GM12865 (cell line): Measurements from ENCODE around the gene VGLL4.

Experiments
- DNase-seq: peaks from one replicate; pipeline ENCODE4 v3.0.0; 2010; ENCODE audit warnings: low read depth
- H3K4me3 ChIP-seq: 2 replicates; pipeline ENCODE4 v1.5.1; 2011; ENCODE audit warnings: mild to moderate bottlenecking, low read depth, low read length, control low read depth
- CTCF ChIP-seq: IDR thresholded peaks from 2 replicates; pipeline ENCODE4 v1.5.1; 2011; ENCODE audit warnings: low read length, control low read depth, low read depth, inconsistent platforms; ENCODE audit not compliant: insufficient read depth; ENCODE audit errors: missing control alignments

Gene VGLL4

DNA sequence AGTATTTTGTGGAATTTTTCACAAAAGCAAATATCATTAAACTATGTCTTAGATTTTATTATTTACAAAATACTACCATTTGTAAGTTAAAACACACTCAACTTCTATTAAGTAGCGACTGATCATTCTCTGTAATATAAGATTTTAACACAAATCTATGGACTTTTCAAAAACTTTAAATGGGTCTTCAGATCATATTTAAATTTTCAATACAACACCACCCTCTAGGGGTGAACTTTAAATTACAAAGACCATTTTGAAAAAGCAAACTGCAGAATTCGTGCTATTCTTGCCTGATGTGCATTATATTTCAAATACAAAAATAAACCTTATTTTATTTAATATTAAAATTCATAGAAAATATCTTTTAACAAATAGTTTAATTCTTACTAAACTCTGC, 8.2 kb upstream of the VGLL4 start:
- TF ChIP-seq CTCF, result peak; percentile 27
- peak; percentile 42 for DNase-seq
- no peak overlapping the region for H3K4me3 ChIP-seq

- no peak for TF ChIP-seq CTCF
- no peak for DNase-seq
- H3K4me3 ChIP-seq, result no peak overlapping the region
Measured at GRCh38 chr3:11651477-11651876, 7.8 kb upstream of the VGLL4 start.

DNA sequence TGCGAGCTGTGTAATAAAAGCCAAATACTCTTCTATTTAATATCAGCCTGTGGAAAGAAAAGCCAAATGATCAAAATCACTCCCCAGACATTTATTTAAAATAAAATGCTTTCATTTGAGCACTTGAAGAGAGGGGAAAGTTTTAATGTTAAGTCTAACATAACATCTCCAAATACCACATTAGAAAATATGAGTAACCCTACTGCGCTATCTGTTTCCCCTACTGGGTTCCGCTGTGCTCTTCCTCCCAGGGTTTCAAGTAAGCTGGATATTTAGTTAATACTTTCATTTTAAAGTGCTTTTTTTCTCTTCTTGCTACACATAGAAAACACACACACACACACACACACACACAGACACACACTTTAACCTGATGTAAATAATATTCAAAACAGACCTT, 6.7 kb upstream of the VGLL4 start:
- no peak for DNase-seq
- TF ChIP-seq CTCF, result no peak
- no peak overlapping the region for H3K4me3 ChIP-seq

DNA sequence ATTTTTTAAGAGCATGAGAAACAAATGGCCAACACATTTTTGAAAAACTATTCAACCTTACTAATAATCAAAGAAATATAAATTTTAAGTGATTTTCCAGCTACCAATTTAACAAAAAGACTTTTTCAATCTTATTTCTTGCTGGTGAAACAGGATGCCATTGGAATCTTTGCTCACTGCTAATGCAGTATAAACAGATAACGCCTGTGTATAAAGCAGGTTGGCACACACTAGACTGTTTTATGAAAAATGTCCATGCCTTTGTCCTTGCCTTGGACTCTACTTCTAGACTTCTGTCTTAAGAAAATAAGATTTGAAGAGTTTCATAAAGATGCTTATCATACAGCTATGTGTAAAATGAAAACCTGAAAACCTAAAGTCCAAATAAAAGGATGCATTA, 5.0 kb upstream of the VGLL4 start:
- no peak for TF ChIP-seq CTCF
- DNase-seq, result no peak
- H3K4me3 ChIP-seq, result no peak overlapping the region

DNA sequence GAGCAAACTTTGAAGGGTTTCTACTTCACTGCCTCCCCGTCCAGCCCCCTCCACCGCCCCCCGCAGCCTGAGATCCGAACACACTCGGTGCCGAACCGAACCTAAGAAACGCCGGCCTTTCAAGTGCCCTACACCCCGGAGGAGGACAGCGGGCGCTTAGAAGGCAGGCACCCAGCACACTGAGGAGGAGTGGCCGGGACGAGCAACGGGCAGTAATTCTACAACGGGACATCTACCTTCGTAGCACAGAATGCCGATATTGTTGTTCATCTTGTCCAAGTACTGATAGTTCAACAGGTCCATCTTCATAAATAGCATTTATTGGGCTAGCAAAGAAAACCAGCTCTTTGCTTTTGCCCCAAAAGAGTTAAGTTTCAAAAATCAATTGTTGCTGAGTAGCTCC, 513 bp downstream of the VGLL4 start:
- DNase-seq, result peak; percentile 53
- no peak for TF ChIP-seq CTCF
- H3K4me3 ChIP-seq, result peak overlapping the region; percentile 81

- peak; percentile 0 for TF ChIP-seq CTCF
- peak; percentile 88 for DNase-seq
- H3K4me3 ChIP-seq, result peak overlapping the region; percentile 81
Measured at GRCh38 chr3:11642431-11643191, 1.1 kb downstream of the VGLL4 start.

GRCh38 chr3:11641683-11642430, 1.9 kb downstream of the VGLL4 start:
- TF ChIP-seq CTCF, result no peak
- peak overlapping the region; percentile 81 for H3K4me3 ChIP-seq
- DNase-seq, result peak; percentile 62
